HG03354 (cell line): ENCODE measurements around the gene MSTN.
A peak's percentile ranks its signal among the peaks of the same experiment; 100 is the strongest.

ENCODE experiments used
- ATAC-seq: cut with Tn5 transposase; IDR thresholded peaks from one replicate; pipeline ENCODE4 v1.9.1; 2021; ENCODE audit warnings: mild to moderate bottlenecking; ENCODE audit not compliant: unreplicated experiment, poor library complexity, severe bottlenecking

Gene MSTN

DNA sequence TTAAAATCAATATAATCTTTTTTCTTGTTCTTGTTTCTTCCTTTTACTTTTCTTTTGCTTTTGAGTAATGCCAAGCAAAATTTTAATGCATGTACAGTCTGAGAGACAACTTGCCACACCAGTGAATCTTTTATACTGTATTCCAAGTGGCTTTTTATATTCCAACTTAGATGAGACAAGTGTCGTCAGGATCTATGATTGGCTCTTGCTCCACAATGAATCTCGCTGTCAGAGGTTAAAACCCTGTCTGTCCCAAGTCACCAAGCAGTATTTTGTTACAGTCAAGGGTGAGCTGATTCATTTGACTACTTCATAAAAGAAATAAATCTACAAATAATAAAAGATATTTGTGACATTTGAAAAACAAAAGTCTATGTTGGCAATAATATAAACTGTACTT lies at the start of gene MSTN:
MSTN (minus strand) TSS at position 129 of the 400 bp plus-strand sequence. CDS start 133 bp downstream, outside the sequence.
- ATAC-seq = no peak

DNA sequence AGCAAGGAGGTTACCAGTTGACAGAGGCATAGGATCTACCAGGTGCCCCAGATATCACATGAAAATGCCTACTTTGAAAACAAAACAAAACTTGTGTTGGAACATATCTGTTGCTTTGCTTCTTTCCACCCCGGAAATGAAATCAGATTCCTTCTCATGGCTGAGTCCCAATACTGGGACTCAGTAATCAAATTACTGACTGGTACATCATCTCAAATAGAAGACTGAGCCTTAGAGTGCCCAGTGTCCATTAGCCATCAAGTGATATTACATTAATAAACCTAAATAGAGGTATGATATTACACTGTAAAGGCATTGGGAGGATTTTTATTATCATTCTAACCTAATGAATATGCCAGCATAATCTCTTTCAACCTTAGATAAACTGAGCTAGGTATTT lies 48.6 kb upstream of the MSTN start:
- ATAC-seq = no peak

DNA sequence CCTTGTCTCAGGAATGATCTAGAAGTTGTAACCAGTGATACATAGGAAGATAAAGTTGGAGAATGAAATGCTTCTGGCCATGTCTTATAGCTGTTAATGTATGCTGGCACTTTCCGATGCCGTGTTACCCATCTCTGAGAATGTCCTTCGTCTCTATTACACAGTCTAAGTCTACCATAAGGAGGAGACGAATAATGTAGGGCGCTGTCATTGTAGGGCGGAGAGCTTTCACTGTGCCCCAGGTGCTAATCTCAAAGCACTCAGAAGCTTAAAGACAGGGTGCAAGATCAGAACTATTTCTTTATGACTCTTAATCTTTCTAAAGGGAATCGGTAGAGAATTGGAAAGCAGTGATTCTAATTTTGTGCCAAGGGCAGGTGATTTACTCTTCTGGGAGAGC lies 48.2 kb upstream of the MSTN start:
- ATAC-seq = no peak

DNA sequence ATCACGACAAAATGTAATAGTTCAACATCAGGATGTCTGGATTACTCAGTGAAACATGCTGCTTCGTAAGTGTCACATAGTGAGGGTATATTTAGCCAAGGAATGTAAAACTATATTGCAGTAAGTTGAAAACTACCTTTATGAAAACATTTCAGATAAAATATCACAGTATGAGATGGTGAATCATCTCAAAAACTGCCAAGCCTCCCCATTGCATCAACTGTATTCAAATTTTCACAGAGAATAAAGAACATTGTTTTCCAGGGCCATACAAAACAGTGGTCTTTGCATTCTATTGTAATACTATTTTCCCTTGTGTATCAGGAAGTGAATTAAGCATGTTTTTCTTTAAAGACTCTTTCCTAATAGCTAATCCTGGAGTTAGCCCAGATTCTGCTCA lies 47.6 kb upstream of the MSTN start:
- ATAC-seq = no peak

DNA sequence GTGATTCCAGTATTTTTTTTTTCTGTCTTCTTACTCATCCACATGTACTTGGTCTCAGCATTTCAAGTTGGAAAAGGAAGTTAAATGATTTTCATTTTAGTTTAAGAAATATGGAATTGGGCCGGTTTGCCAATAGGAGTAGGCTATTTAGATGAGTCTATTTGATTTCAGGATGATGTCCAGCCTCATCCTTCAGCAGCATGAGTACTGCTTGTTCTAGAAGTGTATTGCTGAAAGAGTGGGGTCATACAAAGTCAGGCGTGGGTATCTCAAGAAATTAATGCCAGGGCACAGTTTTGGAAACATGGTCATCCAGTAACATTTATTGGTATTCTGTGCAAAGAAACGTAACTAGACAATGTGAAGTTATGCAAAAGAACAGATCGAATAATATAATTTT lies 44.9 kb upstream of the MSTN start:
- ATAC-seq = no peak

DNA sequence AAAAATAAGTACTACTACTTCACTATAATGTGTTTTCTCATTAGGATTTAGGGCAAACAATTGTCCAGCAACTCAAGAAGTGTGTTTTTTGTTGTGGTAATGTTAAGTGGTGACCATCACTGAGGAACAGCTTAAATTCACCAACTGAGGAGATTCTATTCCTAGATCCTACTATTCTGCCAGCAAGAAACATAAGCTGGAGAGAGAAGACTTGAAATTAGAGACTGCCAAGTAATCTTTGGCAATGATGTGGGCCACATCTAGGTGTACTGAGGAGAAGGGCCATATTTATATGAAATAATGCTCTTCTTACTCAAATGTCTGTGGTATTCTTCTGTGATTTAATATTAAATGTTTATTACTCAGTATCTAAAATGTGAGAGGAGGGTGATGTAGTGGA lies 44.3 kb upstream of the MSTN start:
- ATAC-seq = no peak

DNA sequence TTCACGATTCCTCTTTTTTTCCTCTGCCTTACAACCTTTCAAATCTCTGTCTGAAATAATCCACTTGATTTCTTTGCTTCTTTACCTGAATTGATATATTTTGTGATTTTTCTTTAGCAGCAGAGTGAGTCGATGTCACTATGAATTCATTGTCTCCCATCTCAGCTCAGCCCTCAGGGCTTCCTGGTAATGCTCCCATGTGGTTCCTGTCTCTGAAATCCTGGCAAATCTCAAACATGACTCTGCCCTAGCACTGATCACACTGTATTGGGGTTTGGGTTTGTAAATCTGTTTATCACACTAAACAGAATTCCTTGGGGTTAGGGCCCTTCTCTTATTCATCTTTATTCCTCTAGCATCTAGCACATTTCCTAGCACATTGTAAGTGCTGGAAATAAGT lies 43.0 kb upstream of the MSTN start:
- no peak for ATAC-seq

DNA sequence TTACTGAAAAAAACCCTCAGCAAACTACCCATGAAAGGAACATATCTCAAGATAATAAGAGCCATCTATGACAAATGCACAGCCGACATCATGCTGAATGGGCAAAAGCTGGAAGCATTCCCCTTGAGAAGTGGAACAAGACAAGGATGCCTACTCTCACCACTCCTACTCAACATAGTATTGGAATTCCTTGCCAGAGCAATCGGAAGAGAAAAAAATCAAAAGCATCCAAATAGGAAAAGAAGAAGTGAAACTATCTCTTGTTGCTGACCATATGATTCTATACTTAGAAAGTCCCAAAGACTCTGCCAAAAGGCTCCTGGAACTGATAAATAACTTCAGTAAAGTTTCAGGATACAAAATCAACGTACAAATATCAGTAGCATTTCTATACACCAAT lies 40.6 kb upstream of the MSTN start:
- ATAC-seq = no peak

DNA sequence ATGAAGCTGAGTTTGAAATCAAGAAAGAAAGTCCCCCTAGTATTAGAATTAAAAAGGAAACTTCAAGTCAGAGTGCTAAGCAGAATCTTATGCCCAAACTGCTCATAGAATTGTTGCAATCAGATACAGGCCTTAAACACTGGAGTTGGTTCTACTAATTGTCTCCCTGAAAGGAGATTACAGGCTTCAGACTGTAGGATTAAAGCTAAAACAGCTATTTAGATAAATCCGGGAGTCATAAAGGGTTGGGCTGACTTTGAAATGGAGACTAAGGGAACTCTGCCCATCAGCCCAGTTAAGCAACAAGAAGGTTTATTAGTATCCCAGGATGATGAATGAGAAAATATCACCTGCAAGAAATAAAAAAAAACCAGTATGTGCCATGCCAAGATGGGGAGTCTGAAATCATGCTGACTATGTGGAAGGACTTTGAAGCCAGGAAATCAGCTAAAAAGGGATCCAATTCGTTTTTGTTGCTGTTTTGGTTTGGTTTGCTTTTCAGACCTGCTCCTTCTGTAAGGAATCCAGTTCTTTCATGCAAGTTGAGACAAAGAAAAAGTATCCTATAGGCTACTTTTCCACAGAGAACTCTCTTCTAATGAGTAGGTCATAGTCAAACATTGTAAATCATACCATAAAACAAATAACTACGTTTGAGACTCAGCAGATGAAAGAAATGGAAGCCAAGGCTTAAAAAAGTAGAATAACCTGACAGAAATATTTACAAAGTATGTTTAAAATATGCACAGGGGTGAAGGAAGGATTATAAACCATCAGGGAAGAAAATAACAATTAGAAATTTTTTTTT lies 37.6 kb upstream of the MSTN start:
- no peak for ATAC-seq

DNA sequence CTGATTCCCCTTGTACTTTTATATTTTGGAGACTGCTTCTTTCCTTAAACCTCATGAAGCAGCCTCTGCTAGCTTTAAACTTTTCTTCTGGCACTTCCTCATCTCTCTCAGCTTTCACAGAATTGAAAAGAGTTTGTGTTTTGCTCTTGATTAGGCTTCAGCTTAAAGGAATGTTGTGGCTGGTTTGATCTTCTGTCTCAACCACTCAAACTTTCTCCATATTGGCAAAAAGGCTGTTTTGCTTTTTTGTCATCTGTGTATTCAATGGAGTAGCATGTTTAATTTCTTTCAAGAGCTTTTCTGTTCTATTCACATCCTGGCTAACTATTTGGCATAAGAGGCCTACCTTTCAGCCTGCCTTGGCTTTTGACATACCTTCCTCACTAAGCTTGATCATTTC lies 36.3 kb upstream of the MSTN start:
- no peak for ATAC-seq

DNA sequence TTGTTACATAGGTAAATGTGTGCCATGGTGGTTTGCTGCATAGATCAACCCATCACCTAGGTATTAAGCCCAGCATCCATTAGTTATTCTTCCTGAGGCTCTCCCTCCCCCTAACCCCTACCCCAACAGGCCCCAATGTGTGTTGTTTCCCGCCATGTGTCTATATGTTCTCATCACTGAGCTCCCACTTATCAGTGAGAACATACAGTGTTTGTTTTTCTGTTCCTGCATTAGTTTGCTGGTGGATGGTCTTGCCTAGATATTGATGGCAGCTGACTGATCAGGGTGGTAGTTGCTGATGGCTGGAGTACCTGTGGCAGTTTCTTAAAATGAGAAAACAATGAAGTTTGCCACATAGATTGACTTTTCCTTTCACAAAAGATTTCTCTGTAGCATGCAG lies 34.6 kb upstream of the MSTN start:
- ATAC-seq = no peak

DNA sequence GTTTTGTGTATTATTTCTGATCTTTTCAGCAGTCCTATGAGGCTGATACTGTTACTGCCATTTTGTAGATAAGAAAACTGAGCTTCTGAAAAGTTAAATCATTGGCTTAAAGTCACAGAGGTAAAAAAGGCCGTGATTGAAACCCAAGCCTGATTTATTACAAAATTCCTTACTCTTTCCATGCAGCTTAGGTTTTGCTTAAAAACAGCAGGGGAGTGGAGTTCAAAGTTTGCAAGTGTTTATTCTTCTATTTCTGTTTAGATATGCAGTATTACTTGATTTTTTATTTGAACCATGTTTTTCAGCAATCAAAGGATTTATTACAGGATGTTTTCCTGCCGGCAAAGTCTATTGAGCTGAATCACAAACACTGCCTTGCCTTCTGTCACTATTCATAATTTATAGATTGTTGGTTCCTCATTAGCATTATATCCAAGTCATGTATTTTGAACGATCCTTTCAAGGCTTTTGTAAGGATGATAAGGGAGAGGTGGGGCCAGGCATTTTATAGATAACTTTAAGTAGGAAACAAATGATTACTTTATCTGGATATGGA lies 31.9 kb upstream of the MSTN start:
- no peak for ATAC-seq

DNA sequence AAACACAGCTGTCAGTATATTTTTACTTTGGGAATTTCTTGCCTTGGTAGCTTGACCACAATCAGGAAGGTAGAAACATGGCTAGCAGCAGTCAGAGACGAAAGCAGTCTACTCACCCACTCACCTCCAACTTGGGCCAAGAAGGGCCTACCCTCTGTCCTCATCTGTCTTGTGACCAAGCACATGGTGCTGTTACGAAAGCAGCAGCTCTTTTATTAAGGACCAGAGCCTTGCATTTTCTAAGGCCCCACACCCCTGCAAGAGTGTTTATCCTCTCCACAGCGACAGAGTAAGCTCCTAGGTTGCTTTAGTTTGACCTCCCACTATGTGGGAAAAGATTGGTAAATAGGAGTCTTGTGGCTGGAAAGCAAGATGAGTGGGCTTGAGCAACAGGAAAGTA lies 31.3 kb upstream of the MSTN start:
- no peak for ATAC-seq

DNA sequence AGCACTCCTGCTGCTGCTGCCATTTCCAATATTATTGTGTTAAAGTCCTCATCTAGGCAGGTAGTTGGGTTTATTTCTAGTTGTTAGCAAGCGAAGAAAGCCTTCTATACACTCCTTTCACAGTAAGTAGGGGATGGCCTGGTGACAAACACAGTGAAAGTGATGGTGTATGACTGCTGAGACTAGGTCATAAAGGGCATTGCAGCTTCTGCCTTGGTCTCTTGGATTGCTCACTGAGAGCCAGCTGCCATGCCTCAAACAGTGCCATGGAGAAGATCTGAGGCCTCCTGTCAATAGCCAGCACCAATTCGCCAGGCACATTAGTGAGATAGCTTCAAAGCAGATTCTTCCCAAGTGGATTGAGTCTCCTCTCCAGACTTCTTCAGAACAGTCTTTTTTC lies 27.6 kb upstream of the MSTN start:
- peak; percentile 57 for ATAC-seq

DNA sequence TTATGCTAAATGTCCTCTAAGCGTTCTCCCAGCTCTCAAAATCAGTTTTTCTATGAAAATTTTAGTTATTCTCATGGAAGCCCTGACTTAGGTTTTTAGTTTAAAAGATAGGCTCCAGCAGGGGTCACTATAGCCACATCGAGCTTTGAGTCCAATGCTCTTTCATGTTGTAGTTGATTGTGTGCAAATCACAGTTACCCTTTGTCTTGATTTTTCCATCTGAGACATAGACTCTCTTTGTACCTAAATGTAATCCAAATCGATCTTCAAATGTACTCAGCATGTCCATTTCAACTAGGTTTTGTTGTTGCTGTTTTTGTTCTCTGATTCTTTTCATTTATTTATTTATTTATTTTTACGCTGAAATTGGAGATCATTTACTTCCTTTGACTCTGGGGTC lies 26.4 kb upstream of the MSTN start:
- peak; percentile 75 for ATAC-seq

DNA sequence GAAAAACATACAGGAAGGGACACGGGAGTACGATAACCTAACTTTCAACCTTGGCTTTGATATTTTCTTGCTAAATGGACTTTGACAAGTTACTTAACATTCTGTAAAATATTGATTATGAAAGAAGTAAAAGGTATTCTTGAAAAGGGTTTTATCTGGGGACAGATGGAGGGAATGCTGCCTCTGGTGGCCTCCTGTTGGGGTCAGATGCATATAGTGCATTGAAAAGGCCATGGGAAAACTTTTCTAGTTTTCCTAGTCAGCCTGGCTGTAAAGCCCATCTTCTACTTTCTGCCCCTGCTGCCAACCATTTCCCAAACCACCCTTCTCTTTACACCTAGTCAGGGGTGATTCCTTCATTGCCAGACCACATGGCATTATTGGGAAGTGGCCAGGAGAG lies 22.2 kb upstream of the MSTN start:
- ATAC-seq = no peak

DNA sequence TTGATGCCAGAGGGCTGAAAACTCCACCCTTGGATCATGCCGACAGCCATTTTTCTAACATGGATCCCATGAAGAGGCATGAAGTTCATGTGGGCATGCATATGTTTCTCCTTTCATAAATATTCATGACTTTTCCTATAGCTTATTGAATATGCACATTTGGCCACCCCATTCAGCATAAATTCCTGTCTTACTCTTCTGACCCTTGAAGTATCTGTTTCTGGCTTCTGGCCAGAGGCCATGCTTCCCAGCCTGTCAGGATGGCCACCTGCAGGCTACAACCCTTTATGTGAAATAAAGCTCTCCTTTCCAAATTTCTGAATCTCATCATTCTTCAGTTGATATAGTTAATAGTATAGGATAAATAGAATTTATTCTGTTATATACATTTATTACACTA lies 19.6 kb upstream of the MSTN start:
- ATAC-seq = no peak

DNA sequence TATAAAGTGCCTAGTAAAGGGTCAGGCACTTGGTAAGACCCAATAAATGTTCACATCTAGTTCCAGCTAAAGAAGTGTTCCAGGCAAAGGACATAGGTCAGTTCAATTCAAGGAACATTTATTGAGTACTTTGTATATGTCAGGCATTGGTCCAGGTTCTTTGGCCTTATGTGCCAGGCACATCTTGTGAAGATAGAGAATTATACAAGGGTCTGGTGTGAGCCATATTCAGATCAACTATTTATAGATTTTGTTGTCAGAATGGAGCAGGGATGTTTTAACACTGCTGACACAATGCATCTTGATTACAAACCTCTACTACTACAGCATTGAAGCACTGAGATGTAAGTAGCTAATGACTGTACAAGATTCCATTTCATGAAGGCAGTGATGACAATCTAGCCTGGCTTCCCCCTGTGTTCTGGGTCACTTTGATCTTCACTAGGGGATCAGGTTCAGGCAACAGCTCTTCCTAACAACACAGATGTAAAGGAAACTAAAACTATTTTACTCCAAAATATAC lies 18.1 kb upstream of the MSTN start:
- no peak for ATAC-seq

DNA sequence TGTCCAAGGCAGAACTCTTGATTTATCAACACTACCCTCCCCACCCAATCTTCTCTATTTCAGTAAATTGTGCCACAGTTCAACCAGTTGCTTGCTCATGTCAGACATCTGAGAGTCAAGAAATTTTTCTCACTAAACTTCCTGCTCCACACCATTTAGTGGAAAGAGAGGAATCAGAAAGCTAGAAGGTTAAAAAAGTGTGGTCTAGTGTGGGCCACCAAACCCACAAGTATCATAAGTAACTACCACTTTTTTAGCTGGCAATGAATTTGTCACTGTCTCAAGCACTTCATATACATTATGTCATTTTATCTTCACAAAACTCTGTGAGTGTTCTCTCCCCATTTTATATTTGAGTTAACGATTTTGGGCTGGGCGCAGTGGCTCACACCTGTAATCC lies 16.6 kb upstream of the MSTN start:
- ATAC-seq = no peak

DNA sequence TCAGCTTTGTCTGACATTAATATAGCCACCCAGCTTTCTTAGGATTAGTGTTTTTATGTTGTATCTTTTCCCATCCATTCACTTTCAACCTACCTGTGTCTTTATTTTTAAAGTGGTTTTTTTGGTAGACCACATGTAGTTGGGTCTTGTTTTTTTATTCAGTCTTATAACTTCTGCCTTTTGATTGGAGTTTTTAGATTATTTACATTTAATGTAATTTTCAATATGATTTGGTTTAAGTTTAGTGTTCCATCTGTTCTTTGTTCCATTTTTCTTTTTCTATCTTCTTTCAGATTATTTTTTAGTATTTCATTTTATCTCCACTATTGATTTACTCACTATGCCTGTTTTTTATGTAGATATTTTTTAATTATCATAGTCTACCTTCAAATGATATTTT lies 13.1 kb upstream of the MSTN start:
- no peak for ATAC-seq

DNA sequence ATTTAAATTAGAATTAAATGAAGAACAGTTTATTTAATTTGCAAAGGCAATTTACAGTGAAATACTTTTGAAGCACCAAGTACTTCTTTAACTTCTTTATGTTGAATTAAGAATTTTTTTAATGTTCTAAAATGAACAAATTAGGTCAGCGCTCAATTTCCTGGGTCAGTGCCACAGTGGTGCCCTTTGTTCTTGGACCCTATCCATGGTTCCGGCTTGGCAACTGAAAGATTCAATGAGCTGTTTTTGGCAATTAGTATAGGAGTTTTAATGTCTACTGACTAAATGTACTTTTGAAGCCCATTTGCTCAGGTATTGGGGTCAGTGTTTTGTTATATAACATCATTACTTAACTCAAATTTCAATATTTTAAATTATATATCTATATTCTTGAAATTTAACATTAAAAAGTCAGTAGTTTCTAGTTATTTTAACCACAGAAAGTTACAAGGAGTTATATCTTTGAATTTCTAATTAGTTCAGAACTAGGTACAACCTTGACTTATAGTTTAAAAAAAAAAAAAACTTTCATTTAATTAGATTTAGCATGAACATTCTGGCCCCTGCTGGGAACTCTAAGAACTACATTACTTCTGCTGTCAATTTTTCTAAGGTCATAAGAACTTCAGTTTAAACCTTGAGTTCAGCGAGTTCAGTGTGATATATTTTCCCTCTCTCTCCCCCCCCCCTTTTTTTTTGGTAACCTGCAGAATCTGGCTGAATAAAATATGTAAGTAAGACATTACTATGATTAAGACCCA lies 7.6 kb upstream of the MSTN start:
- ATAC-seq = peak; percentile 58
